IMR-90 (cell line): ENCODE measurements around the gene GPR160.

ENCODE experiments used
- CTCF ChIP-seq: conservative IDR thresholded peaks from 2 replicates; pipeline ENCODE4 v1.5.1; 2012; ENCODE audit warnings: mild to moderate bottlenecking, low read depth, low read length, improper control_type of control experiment
- NFE2L2 ChIP-seq: fragments of 150-350 bp; IDR thresholded peaks from 2 replicates; pipeline ENCODE4 v1.6.1; 2016; ENCODE audit warnings: low read depth, mild to moderate bottlenecking, low read length
- POLR2A ChIP-seq: IDR thresholded peaks from 2 replicates; pipeline ENCODE4 v1.6.1; 2012; ENCODE audit warnings: mild to moderate bottlenecking, low read depth, low read length
- USF2 ChIP-seq: fragments of 150-350 bp; IDR thresholded peaks from 2 replicates; pipeline ENCODE4 v1.6.1; 2017; ENCODE audit warnings: mild to moderate bottlenecking, antibody characterized with exemption, low read length, low read depth

GRCh38 chr3:170000051-170000450, 37.7 kb upstream of the GPR160 start:
- TF ChIP-seq CTCF, result no peak
- no peak for TF ChIP-seq NFE2L2
- no peak for TF ChIP-seq USF2
- no peak for TF ChIP-seq POLR2A
